GM12878 (cell line): ENCODE measurements around the gene ZBED4. TPM values are rescaled to one million over a fixed set of nuclear protein-coding genes. Genes with fewer than 3 reads are reported as not detected.

Experiments used
- ATAC-seq: fragments of 200-7000 bp; cut with Tn5 transposase; 3 replicates; pipeline ENCODE4 v1.9.1; 2020; ENCODE audit warnings: mild to moderate bottlenecking, moderate library complexity
- BruUV-seq: library from RNA; stranded (reverse); fragments of 400-500 nt; replicated peaks from 2 replicates; lab custom pipeline; 2021; lab: Mats Ljungman, UMichigan
- CTCF ChIA-PET: fragments of 300-600 bp; sonication (Branson Sonifier 250); formaldehyde crosslinking; extraction: SDS; loops from one replicate; lab custom pipeline; 2021; ENCODE audit warnings: inconsistent platforms; lab: Yijun Ruan, JAX
- POLR2A ChIA-PET: fragments of 350-600 bp; formaldehyde crosslinking; extraction: SDS; loops from one replicate; lab custom pipeline; 2021; ENCODE audit warnings: inconsistent platforms; lab: Charles Lee
- RAD21 ChIA-PET: fragments of 300-600 bp; sonication (Branson Sonifier 250); formaldehyde crosslinking; loops from one replicate; lab custom pipeline; 2023; ENCODE audit warnings: antibody characterized with exemption; ENCODE audit not compliant: unreplicated experiment; lab: Charles Lee
- SMC1A ChIA-PET: fragments of 300-600 bp; sonication (Branson Sonifier 250); formaldehyde crosslinking; loops from one replicate; lab custom pipeline; 2023; ENCODE audit not compliant: unreplicated experiment, uncharacterized antibody; lab: Charles Lee
- DNase-seq: peaks from one replicate; pipeline ENCODE4 v3.0.0-alpha.2; 2011; ENCODE audit warnings: low read depth, low spot score
- FAIRE-seq: peaks from 3 replicates; lab custom pipeline; 2011; peaks lifted over from hg19 to GRCh38; lab: Jason Lieb, UNC
- H2AFZ ChIP-seq: 2 replicates; pipeline ENCODE4 v1.6.0; 2011; ENCODE audit warnings: low read depth, low read length, control low read depth; ENCODE audit not compliant: control insufficient read depth
- H3K27ac ChIP-seq: 2 replicates; pipeline ENCODE4 v1.5.1; 2011; ENCODE audit warnings: control low read depth; ENCODE audit not compliant: control insufficient read depth, insufficient read depth
- H3K27me3 ChIP-seq, 2 experiments: replicated peaks in 1 of 2; 2 replicates each; pipeline versions ENCODE4 v1.6.0 to v1.6.1; 2011; ENCODE audit warnings: low read length in 1 of 2; ENCODE audit not compliant: control insufficient read depth in 2 of 2, insufficient read depth in 2 of 2
- H3K36me3 ChIP-seq, 2 experiments: 2 replicates each; pipeline ENCODE4 v1.5.1; 2011; ENCODE audit warnings: low read length in 1 of 2; ENCODE audit not compliant: control insufficient read depth in 2 of 2, insufficient read depth in 2 of 2
- H3K4me1 ChIP-seq: 2 replicates; pipeline ENCODE4 v1.6.1; 2011; ENCODE audit warnings: mild to moderate bottlenecking, low read length, moderate library complexity, mixed read lengths; ENCODE audit not compliant: control insufficient read depth, insufficient read depth
- H3K4me2 ChIP-seq: 2 replicates; pipeline ENCODE4 v1.6.0; 2011; ENCODE audit warnings: control low read depth; ENCODE audit not compliant: control insufficient read depth, insufficient read depth
- H3K4me3 ChIP-seq: fragments of 200-600 bp; sonication (generic); 2 replicates; pipeline ENCODE4 v1.5.1; 2016
- H3K79me2 ChIP-seq: 2 replicates; pipeline ENCODE4 v1.6.0; 2011; ENCODE audit warnings: low read length; ENCODE audit not compliant: control insufficient read depth, insufficient read depth
- H3K9ac ChIP-seq: 2 replicates; pipeline ENCODE4 v1.8.0; 2011; ENCODE audit warnings: low read length, control low read depth, mixed read lengths; ENCODE audit not compliant: control insufficient read depth, insufficient read depth
- H3K9me3 ChIP-seq: replicated peaks from 3 replicates; pipeline ENCODE4 v1.5.1; 2011; ENCODE audit warnings: mild to moderate bottlenecking, low read length; ENCODE audit not compliant: control insufficient read depth, insufficient read depth
- H4K20me1 ChIP-seq: 2 replicates; pipeline ENCODE4 v1.6.0; 2011; ENCODE audit not compliant: control insufficient read depth, insufficient read depth
- ATF7 ChIP-seq: fragments of 450-650 bp; IDR thresholded peaks from 2 replicates; pipeline ENCODE4 v1.6.1; 2016; ENCODE audit warnings: low read depth, mild to moderate bottlenecking
- DPF2 ChIP-seq: fragments of 450-650 bp; IDR thresholded peaks from 2 replicates; pipeline ENCODE4 v1.6.1; 2017; ENCODE audit warnings: mild to moderate bottlenecking
- E4F1 ChIP-seq: fragments of 450-650 bp; IDR thresholded peaks from 2 replicates; pipeline ENCODE4 v1.6.1; 2018; ENCODE audit warnings: borderline replicate concordance, mild to moderate bottlenecking; ENCODE audit not compliant: partially characterized antibody
- PBX3 ChIP-seq: IDR thresholded peaks from 2 replicates; pipeline ENCODE4 v1.6.1; 2011; ENCODE audit warnings: mild to moderate bottlenecking, low read depth, low read length, moderate library complexity; ENCODE audit not compliant: insufficient replicate concordance
- SPI1 ChIP-seq: IDR thresholded peaks from 2 replicates; pipeline ENCODE4 v1.6.1; 2011; ENCODE audit warnings: low read depth, mild to moderate bottlenecking, low read length, moderate library complexity, borderline replicate concordance; ENCODE audit not compliant: insufficient read depth
- WGBS: methylation state at CpG from one replicate; pipeline ENCODE4 v1.1.6; 2016; ENCODE audit warnings: low lambda C conversion rate; ENCODE audit not compliant: insufficient replicate concordance, insufficient coverage; ENCODE audit errors: missing lambda C conversion rate; 5-methylcytosine and 5-hydroxymethylcytosine counted together
- in situ Hi-C: fragments of 300-500 bp; cut with MboI; formaldehyde crosslinking; loops from 9 replicates; pipeline ENCODE4 v1.14.3; 2018; ENCODE audit warnings: mixed read lengths
- intact Hi-C: fragments of 100-400 bp; cut with micrococcal nuclease; formaldehyde crosslinking; loops from one replicate; pipeline ENCODE4 v1.14.2; 2022; ENCODE audit not compliant: unreplicated experiment
- polyA plus RNA-seq, 11 experiments: library from polyadenylated mRNA; depleted of rRNA in 4 of 11; unstranded in 6 of 11; stranded (reverse) in 5 of 11; fragments of >200 nt; fragmentation: Nextera tagmentation in 4 of 11; fragmentation: Illumina TruSeq in 1 of 11; extraction: Ambion mirVana in 4 of 11; extraction: Trizol in 1 of 11; gene quantifications; 1 replicate in 1 of 11; 2 replicates in 10 of 11; pipeline versions ENCODE4 v1.2.1 to v1.2.3, GENCODE V29; 2011 to 2016; ENCODE audit warnings: inconsistent platforms in 2 of 11, missing spikeins in 2 of 11, low read depth in 1 of 11
- total RNA-seq, 4 experiments: library from RNA; depleted of rRNA in 3 of 4; stranded (reverse); fragments of >200 nt in 3 of 4; fragmentation: Illumina TruSeq in 1 of 4; extraction: Trizol in 1 of 4; gene quantifications; 2 replicates each; pipeline versions ENCODE4 v1.2.1 to v1.2.3, GENCODE V29; 2013 to 2021

The ZBED4 gene
- total and polyA plus RNA-seq, 10 of the 15 experiments (the other 5 are each of a cell fraction or from before 2014, with no cell fraction given), result 2.3 to 21.6 (median 12.8) TPM

- Histone ChIP-seq H3K27ac (no peak overlapping the region), H3K4me1 (peaks cover 8% of the 10 kb centered on the region), H3K4me3 (no peak overlapping the region), H2AFZ (no peak overlapping the region), H4K20me1 (peaks cover 8% of the 10 kb centered on the region), H3K4me2 (no peak overlapping the region), H3K9me3 (no peaks in the 10 kb centered on the region), H3K36me3 (peaks cover 12 to 30% of the 10 kb centered on the region in 2 experiments), H3K9ac (no peak overlapping the region), H3K27me3 (no peaks in the 10 kb centered on the region), H3K79me2 (peaks cover 67% of the 10 kb centered on the region)
- 55% methylated on average over 8 of the region's 8 CpGs for WGBS
- ChIA-PET CTCF (no interaction called here), RAD21 (no interaction called here), POLR2A (no interaction called here), SMC1A (no interaction called here)
- in situ Hi-C loops, result no loop called here
- no TSS peak for BruUV-seq
- no peak for TF ChIP-seq DPF2
- TF ChIP-seq PBX3, result no peak
- TF ChIP-seq E4F1, result no peak
- DNase-seq (no peak), ATAC-seq (no peak), FAIRE-seq (no peak)
- intact Hi-C loops, result no loop called here
These were observed 38.8 kb upstream of the ZBED4 start for GRCh38 chr22:49814856-49815255.

- Histone ChIP-seq H2AFZ (no peak overlapping the region), H3K79me2 (peaks cover 67% of the 10 kb centered on the region), H3K4me1 (peaks cover 8% of the 10 kb centered on the region), H3K36me3 (peaks cover 16 to 34% of the 10 kb centered on the region in 2 experiments), H3K9me3 (no peaks in the 10 kb centered on the region), H3K9ac (no peak overlapping the region; the same call in 1 of the 2 replicates), H3K27ac (no peak overlapping the region), H3K4me2 (no peak overlapping the region), H3K4me3 (no peak overlapping the region), H4K20me1 (peaks cover 3% of the 10 kb centered on the region), H3K27me3 (no peaks in the 10 kb centered on the region)
- WGBS, result 43% methylated on average over 15 of the region's 15 CpGs
- intact Hi-C loops, result no loop called here
- peak; percentile 15 for DNase-seq
- in situ Hi-C loops, result no loop called here
- RAD21 ChIA-PET, result no interaction called here
- POLR2A ChIA-PET, result no interaction called here
- SMC1A ChIA-PET, result no interaction called here
- ATAC-seq, result peak; percentile 68
- BruUV-seq, result no TSS peak
- peak; percentile 23 for FAIRE-seq
- CTCF ChIA-PET, result no interaction called here
- peak; percentile 31; the same call in 1 of the 2 replicates for TF ChIP-seq SPI1
- TF ChIP-seq ATF7, result no peak
These were observed 38.0 kb upstream of the ZBED4 start for GRCh38 chr22:49815641-49816091.
